ENCODE measurements around the gene CILP2.

DNA sequence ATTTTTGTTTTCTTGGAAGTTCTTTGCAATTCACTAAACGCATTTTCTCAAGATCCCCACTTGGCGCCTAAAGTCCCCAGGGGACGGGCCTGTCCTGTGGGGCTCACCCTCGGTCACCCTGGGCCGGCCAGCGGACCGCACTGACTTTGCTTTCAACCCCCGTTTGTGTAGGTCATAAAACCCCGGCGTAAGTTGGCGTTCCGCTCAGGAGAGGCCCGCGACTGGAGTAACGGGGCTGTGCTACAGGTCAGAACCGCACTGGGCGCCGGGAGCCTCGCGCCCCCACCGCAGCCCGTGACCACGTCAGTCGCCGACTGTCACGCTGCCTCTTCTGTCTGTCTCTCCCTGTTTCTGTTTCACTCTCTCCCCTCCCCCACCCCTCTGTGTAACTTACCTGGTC, 36.3 kb upstream of the CILP2 start:
- TF ChIP-seq, protein P1, sequence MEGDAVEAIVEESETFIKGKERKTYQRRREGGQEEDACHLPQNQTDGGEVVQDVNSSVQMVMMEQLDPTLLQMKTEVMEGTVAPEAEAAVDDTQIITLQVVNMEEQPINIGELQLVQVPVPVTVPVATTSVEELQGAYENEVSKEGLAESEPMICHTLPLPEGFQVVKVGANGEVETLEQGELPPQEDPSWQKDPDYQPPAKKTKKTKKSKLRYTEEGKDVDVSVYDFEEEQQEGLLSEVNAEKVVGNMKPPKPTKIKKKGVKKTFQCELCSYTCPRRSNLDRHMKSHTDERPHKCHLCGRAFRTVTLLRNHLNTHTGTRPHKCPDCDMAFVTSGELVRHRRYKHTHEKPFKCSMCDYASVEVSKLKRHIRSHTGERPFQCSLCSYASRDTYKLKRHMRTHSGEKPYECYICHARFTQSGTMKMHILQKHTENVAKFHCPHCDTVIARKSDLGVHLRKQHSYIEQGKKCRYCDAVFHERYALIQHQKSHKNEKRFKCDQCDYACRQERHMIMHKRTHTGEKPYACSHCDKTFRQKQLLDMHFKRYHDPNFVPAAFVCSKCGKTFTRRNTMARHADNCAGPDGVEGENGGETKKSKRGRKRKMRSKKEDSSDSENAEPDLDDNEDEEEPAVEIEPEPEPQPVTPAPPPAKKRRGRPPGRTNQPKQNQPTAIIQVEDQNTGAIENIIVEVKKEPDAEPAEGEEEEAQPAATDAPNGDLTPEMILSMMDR (IDR thresholded peaks at IDR 0.05), result no peak
- TF ChIP-seq POLR2A (IDR thresholded peaks at IDR 0.05) (no peak), POLR2AphosphoS5 (IDR thresholded peaks at IDR 0.05) (no peak)
